Type B pancreatic cell (in vitro differentiated cells): ENCODE measurements around the gene S100A7A. TPM values are rescaled to one million over a fixed set of nuclear protein-coding genes. Genes with fewer than 3 reads are reported as not detected.

ENCODE experiments used
- DNase-seq: peaks from one replicate; pipeline ENCODE4 v3.0.0; 2021; ENCODE audit warnings: mixed read lengths; ENCODE audit not compliant: unreplicated experiment; ENCODE audit errors: extremely low spot score
- H3K27ac Mint-ChIP-seq: 2 replicates; pipeline ENCODE4 v1.8.0; 2021; ENCODE audit warnings: mild to moderate bottlenecking, mixed read lengths
- H3K27me3 Mint-ChIP-seq: 2 replicates; pipeline ENCODE4 v1.8.0; 2021; ENCODE audit warnings: mixed read lengths
- H3K36me3 Mint-ChIP-seq: 2 replicates; pipeline ENCODE4 v1.8.0; 2021; ENCODE audit warnings: mixed read lengths
- H3K4me1 Mint-ChIP-seq: one replicate; pipeline ENCODE4 v1.8.0; 2021; ENCODE audit warnings: mixed read lengths; ENCODE audit not compliant: unreplicated experiment
- H3K4me3 Mint-ChIP-seq: 2 replicates; pipeline ENCODE4 v1.8.0; 2021; ENCODE audit warnings: mild to moderate bottlenecking, mixed read lengths
- H3K9me3 Mint-ChIP-seq: 2 replicates; pipeline ENCODE4 v1.8.0; 2021; ENCODE audit warnings: mixed read lengths
- CTCF ChIP-seq: fragments of 200-600 bp; sonication (generic); conservative IDR thresholded peaks from 2 replicates; pipeline ENCODE4 v1.5.0; 2021; ENCODE audit warnings: antibody characterized with exemption, mild to moderate bottlenecking
- total RNA-seq: library from RNA; stranded (reverse); gene quantifications from 2 replicates; pipeline ENCODE4 v1.2.1, GENCODE V29; 2021; ENCODE audit warnings: low replicate concordance

Gene S100A7A
- total RNA-seq, 1 donor from 2014 or later, result not detected

GRCh38 chr1:153429266-153430165 is 13.2 kb downstream of the S100A7A start:
- no peaks in the 10 kb centered on the region for H3K4me1 Mint-ChIP-seq
- no peak overlapping the region for H3K4me3 Mint-ChIP-seq
- no peaks in the 10 kb centered on the region for H3K9me3 Mint-ChIP-seq
- H3K36me3 Mint-ChIP-seq, result no peaks in the 10 kb centered on the region
- peaks cover 10% of the 10 kb centered on the region for H3K27me3 Mint-ChIP-seq
- no peak for TF ChIP-seq CTCF
- no peak for DNase-seq
- H3K27ac Mint-ChIP-seq, result no peak overlapping the region

GRCh38 chr1:153430166-153430553 is 13.8 kb downstream of the S100A7A start:
- Mint-ChIP-seq H3K9me3 (no peaks in the 10 kb centered on the region), H3K4me1 (no peaks in the 10 kb centered on the region), H3K27me3 (peaks cover 7% of the 10 kb centered on the region), H3K27ac (no peak overlapping the region), H3K4me3 (no peak overlapping the region), H3K36me3 (no peaks in the 10 kb centered on the region)
- no peak for TF ChIP-seq CTCF
- DNase-seq, result no peak

GRCh38 chr1:153430561-153430960 is 14.2 kb downstream of the S100A7A start:
- TF ChIP-seq CTCF, result no peak
- H3K27me3 Mint-ChIP-seq, result peaks cover 3% of the 10 kb centered on the region
- H3K36me3 Mint-ChIP-seq, result no peaks in the 10 kb centered on the region
- H3K4me3 Mint-ChIP-seq, result no peak overlapping the region
- no peaks in the 10 kb centered on the region for H3K4me1 Mint-ChIP-seq
- no peak overlapping the region for H3K27ac Mint-ChIP-seq
- no peak for DNase-seq
- H3K9me3 Mint-ChIP-seq, result no peaks in the 10 kb centered on the region

GRCh38 chr1:153431002-153431401 is 14.7 kb downstream of the S100A7A start:
- Mint-ChIP-seq H3K36me3 (no peaks in the 10 kb centered on the region), H3K4me1 (no peaks in the 10 kb centered on the region), H3K9me3 (no peaks in the 10 kb centered on the region), H3K27me3 (peaks cover 3% of the 10 kb centered on the region), H3K4me3 (no peak overlapping the region), H3K27ac (no peak overlapping the region)
- DNase-seq, result no peak
- no peak for TF ChIP-seq CTCF

- no peak overlapping the region for H3K4me3 Mint-ChIP-seq
- DNase-seq, result no peak
- peaks cover 3% of the 10 kb centered on the region for H3K27me3 Mint-ChIP-seq
- no peaks in the 10 kb centered on the region for H3K36me3 Mint-ChIP-seq
- H3K27ac Mint-ChIP-seq, result no peak overlapping the region
- no peaks in the 10 kb centered on the region for H3K4me1 Mint-ChIP-seq
- H3K9me3 Mint-ChIP-seq, result no peaks in the 10 kb centered on the region
- TF ChIP-seq CTCF, result no peak
Measured at GRCh38 chr1:153431427-153431826, 15.1 kb downstream of the S100A7A start.
